G401 (cell line): ENCODE results near the gene CCL18. TPM values are rescaled to one million over a fixed set of nuclear protein-coding genes. Genes with fewer than 3 reads are reported as not detected.
"Not testable (repeated sequence)": the region's sequence is repeated elsewhere in the genome, so short reads cannot be mapped to it uniquely, and the experiment has no call there.

Experiments
- DNase-seq: peaks from one replicate; pipeline ENCODE4 v3.0.0-alpha.2; 2015; ENCODE audit warnings: low spot score
- in situ Hi-C: cut with HindIII; loops from 2 replicates; pipeline ENCODE4 v1.10.0; 2016; ENCODE audit warnings: low sequenced_read_pairs, mixed read lengths
- total RNA-seq: library from RNA; depleted of rRNA; stranded (reverse); fragments of >200 nt; shearing (Covaris generic); gene quantifications from 2 replicates; pipeline ENCODE4 v1.2.3, GENCODE V29; 2014; rRNA removed

Gene CCL18
- not detected in 2 replicates for total RNA-seq

- no peak for DNase-seq
- in situ Hi-C loops: no loop called here
Observed at GRCh38 chr17:36063786-36064541, at the start of gene CCL18. TSS of gene CCL18 (plus strand) at chr17:36064272. CDS start at chr17:36064343, 71 bp downstream.

DNA sequence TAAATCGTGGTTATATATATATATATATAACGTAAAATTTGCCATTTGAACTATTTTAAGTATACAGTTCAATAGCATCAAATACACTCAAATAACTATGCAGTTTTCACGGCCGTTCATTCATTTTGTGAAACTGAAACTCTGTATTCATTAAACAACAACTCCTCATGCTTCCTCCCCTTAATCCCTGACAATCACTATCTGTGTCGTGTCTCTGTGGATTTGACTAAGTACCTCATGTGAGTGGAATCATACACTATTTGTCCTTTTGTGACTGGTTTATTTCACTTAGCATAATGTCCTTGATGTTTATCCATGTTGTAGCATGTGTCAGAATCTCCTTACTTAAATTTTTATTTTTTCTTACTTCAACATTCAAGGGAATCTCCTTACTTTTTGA is 49.1 kb upstream of the CCL18 start:
- no peak for DNase-seq
- in situ Hi-C loops: no loop called here

GRCh38 chr17:36015895-36016294 is 48.2 kb upstream of the CCL18 start:
- in situ Hi-C loops, DNase-seq: not testable (repeated sequence)

GRCh38 chr17:36016555-36016954 is 47.5 kb upstream of the CCL18 start:
- in situ Hi-C loops: no loop called here
- DNase-seq: no peak

GRCh38 chr17:36017799-36018198 is 46.3 kb upstream of the CCL18 start, which contains the start of gene CCL23:
TSS of gene CCL23 (minus strand) at chr17:36017972. CDS start at chr17:36017897, 75 bp downstream.
- no peak for DNase-seq
- in situ Hi-C loops: no loop called here

DNA sequence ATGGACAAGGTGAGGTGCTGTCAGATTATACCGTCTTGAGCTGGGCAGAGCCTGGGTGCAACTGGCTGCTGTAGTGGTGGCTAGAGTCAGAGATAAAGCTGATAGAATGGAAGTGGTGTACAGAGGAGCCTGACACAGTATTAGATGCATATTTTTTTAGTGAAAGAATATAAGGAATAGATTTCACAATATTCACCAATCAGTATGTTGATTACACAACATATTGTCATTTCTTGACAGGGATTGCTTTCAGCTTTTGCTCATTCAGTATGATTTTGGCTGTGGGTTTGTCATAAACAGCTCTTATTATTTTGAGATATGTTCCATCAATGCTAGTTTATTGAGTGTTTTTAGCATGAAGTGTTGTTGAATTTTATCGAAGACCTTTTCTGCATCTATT is 44.6 kb upstream of the CCL18 start:
- in situ Hi-C loops: no loop called here
- no peak for DNase-seq

DNA sequence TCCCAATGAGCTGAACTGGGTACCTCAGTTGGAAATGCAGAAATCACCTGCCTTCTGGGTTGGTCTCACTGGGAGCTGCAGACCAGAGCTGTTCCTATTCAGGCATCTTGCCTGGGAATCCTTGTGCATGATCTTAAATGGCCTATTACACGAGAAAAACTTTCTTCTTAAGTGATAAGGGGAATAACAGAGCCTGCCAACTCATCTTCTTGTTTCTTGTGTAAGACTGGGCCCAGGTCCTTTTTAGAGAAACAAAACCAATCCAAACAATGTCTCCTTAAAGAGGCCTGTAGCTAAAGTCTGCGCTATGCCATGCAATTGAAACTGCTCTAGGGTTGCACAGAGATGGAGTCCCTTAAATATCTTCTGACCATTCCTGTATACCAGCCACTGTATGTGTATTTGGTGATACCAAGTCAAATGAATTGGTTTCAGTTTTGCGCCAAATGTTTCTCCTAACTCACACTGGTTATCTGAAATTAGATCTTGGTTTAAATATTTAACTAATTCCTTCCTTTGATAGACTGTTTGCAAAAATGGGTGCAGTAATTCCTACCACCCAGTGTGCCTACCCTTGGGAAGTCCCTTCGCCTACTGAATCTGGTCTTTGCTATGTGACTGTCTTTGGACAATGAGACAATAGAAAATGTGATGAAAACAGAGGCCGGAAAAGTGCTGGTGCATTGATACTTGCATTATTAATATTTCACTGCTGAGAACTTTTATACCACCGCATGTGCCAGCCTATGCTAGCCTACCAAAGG is 39.8 kb upstream of the CCL18 start:
- in situ Hi-C loops: no loop called here
- DNase-seq: no peak

DNA sequence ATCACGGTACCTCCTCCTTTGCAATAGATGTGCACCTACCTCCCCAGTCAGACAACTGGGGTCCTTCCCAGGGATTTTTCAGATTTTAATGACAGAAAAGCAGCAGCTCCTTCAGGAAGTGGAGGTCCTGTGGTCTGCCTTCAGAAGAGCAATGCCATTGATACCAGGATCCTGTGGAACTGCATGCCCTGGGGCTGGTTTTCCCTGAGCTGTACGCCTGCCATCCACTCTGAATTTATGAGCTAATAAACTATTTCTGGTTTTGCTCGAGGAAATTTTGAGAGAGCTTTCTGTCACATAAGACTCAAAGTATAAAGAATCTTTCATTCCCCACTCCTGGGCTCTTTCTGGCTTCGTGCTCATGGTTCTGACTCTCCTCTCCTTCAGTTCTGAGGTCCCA is 36.3 kb upstream of the CCL18 start:
- no peak for DNase-seq
- in situ Hi-C loops: no loop called here

DNA sequence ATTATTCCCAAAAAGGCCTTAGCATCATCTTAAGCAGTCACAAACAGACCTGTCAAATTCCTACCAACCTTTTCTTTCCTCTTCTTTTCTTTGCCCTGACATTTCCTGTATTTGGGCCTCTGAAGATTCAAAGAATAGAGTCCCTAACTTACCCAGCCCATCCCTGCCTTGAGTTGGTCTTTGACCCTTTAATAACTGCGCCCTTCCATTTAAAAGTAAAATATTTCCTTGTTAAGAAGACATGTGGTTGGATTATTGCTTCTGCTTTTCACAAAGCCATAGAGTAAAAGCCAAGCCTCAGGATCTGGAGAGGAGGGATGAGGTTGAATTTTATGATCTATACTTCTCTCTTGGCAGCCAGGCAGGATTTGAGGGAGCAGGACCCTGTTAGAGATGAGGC is 33.1 kb upstream of the CCL18 start:
- no peak for DNase-seq
- in situ Hi-C loops: no loop called here

DNA sequence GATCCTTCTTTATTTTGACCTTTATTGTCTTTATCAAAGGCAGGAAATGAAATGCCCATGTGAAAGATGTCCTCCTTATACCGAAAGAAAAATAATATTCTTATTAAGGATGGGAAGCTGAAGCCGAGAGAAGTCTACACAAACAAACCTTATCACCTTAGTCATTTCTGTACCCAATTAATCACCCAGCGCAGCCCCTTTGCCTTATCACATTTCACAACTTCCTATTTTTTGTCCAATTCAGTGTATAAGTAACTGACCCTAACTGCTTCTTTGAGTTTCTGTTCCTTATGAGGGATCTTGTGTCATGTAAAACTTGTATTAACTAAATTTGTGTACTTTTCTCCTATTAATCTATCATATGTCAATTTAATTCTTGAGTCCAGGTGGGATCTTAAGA is 29.9 kb upstream of the CCL18 start:
- no peak for DNase-seq
- in situ Hi-C loops: no loop called here

GRCh38 chr17:36036235-36036634 is 27.8 kb upstream of the CCL18 start:
- in situ Hi-C loops: no loop called here
- DNase-seq: no peak

GRCh38 chr17:36048066-36048465 is 16.0 kb upstream of the CCL18 start:
- DNase-seq: no peak
- in situ Hi-C loops: no loop called here

GRCh38 chr17:36049643-36050042 is 14.4 kb upstream of the CCL18 start:
- in situ Hi-C loops: no loop called here

DNA sequence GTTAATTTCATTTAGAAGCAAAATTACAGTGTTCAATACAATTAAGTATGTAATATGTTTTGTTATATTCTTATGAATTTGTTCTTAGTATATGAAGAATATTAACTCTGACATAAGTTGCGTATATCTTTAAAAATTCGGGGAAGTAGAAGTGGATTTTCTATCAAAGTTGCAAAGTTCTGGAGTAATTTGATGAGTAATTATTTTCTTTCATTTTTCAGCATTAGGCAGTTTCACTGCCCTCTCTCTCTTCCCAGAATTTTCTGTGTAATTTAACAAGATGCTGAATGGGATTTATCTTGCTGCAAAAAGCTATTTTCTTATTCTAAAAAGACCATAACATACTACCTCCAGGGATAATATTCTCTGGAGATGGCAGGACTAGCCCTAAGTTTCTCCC is 8.9 kb upstream of the CCL18 start:
- no peak for DNase-seq
- in situ Hi-C loops: no loop called here

More at GRCh38 chr17:36049643-36050042, 14.4 kb upstream of the CCL18 start:
- DNase-seq: no peak

GRCh38 chr17:36055921-36056520 is 8.1 kb upstream of the CCL18 start:
- no peak for DNase-seq
- in situ Hi-C loops: no loop called here

DNA sequence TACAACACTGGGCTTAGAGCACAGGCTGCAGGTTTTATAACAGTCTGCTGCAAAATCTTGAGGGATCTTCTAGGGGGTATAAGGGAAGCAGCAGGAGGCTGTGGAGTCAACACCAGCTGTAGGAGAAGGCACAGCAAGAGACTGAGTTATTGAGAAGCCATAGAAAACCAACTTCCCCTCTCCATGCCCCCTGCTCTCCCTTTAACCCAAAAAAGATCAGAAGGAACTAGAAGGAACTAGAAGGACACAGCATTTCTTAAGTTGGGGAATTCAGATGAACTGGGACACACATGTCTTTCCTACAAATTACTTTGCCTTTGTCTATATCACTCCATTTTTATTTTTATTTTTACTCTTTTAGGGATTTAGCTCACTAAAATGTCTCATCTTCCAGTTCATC is 6.2 kb upstream of the CCL18 start:
- DNase-seq: no peak
- in situ Hi-C loops: no loop called here

GRCh38 chr17:36059406-36059805 is 4.7 kb upstream of the CCL18 start:
- no peak for DNase-seq
- in situ Hi-C loops: no loop called here

- no peak for DNase-seq
- in situ Hi-C loops: no loop called here
Observed at GRCh38 chr17:36060816-36061215, 3.3 kb upstream of the CCL18 start.

- DNase-seq: no peak
- in situ Hi-C loops: no loop called here
Observed at GRCh38 chr17:36066365-36066985, 2.4 kb downstream of the CCL18 start.

- no peak for DNase-seq
- in situ Hi-C loops: no loop called here
Observed at GRCh38 chr17:36068524-36068923, 4.5 kb downstream of the CCL18 start.
